MCF 10A (cell line): ENCODE results near the gene SNTB2. TPM values are rescaled to one million over a fixed set of nuclear protein-coding genes. Genes with fewer than 3 reads are reported as not detected.

Experiments
- BruUV-seq: library from RNA; stranded (reverse); fragments of 400-500 nt; replicated peaks from 2 replicates; lab custom pipeline; 2021; lab: Mats Ljungman, UMichigan
- CTCF ChIA-PET: fragments of 300-600 bp; sonication (Branson Sonifier 250); formaldehyde crosslinking; extraction: SDS; loops from one replicate; lab custom pipeline; 2021; ENCODE audit warnings: antibody characterized with exemption, inconsistent platforms; lab: Yijun Ruan, JAX
- POLR2A ChIA-PET: fragments of 300-600, 350-650 bp; sonication (Branson Sonifier 250); formaldehyde crosslinking; extraction: SDS; loops from one replicate; lab custom pipeline; 2020; ENCODE audit warnings: antibody characterized with exemption, inconsistent platforms; lab: Yijun Ruan, JAX
- DNase-seq: peaks from one replicate; pipeline ENCODE4 v3.0.0-alpha.2; 2018; ENCODE audit not compliant: unreplicated experiment
- H3K27ac Mint-ChIP-seq: one replicate; pipeline ENCODE4 v1.8.0; 2022; ENCODE audit warnings: mild to moderate bottlenecking, low read depth, mixed read lengths; ENCODE audit not compliant: unreplicated experiment
- H3K27me3 Mint-ChIP-seq: one replicate; pipeline ENCODE4 v1.8.0; 2022; ENCODE audit warnings: mixed read lengths; ENCODE audit not compliant: insufficient read depth, unreplicated experiment
- H3K36me3 Mint-ChIP-seq: one replicate; pipeline ENCODE4 v1.8.0; 2022; ENCODE audit warnings: mild to moderate bottlenecking, moderate library complexity, mixed read lengths; ENCODE audit not compliant: insufficient read depth, unreplicated experiment
- H3K4me1 Mint-ChIP-seq: one replicate; pipeline ENCODE4 v1.8.0; 2022; ENCODE audit warnings: mixed read lengths; ENCODE audit not compliant: insufficient read depth, unreplicated experiment
- H3K4me3 Mint-ChIP-seq: one replicate; pipeline ENCODE4 v1.8.0; 2022; ENCODE audit warnings: mild to moderate bottlenecking, moderate library complexity, mixed read lengths; ENCODE audit not compliant: unreplicated experiment
- H3K9me3 Mint-ChIP-seq: one replicate; pipeline ENCODE4 v1.8.0; 2022; ENCODE audit warnings: mixed read lengths; ENCODE audit not compliant: unreplicated experiment
- intact Hi-C: fragments of 100-400 bp; cut with micrococcal nuclease; formaldehyde crosslinking; loops from 2 replicates; pipeline ENCODE4 v1.14.1; 2022
- total RNA-seq: library from RNA; stranded (reverse); gene quantifications from 2 replicates; pipeline ENCODE4 v1.2.3, GENCODE V29; 2022
- TF ChIP-seq, protein P1 (sequence below): fragments of 200-600 bp; IDR thresholded peaks from one replicate; pipeline ENCODE4 v1.8.0; 2022; ENCODE audit warnings: antibody characterized with exemption, mild to moderate bottlenecking; ENCODE audit not compliant: unreplicated experiment

SNTB2 gene
- total RNA-seq, 1 experiment from 2014 or later: 20.2 TPM

DNA sequence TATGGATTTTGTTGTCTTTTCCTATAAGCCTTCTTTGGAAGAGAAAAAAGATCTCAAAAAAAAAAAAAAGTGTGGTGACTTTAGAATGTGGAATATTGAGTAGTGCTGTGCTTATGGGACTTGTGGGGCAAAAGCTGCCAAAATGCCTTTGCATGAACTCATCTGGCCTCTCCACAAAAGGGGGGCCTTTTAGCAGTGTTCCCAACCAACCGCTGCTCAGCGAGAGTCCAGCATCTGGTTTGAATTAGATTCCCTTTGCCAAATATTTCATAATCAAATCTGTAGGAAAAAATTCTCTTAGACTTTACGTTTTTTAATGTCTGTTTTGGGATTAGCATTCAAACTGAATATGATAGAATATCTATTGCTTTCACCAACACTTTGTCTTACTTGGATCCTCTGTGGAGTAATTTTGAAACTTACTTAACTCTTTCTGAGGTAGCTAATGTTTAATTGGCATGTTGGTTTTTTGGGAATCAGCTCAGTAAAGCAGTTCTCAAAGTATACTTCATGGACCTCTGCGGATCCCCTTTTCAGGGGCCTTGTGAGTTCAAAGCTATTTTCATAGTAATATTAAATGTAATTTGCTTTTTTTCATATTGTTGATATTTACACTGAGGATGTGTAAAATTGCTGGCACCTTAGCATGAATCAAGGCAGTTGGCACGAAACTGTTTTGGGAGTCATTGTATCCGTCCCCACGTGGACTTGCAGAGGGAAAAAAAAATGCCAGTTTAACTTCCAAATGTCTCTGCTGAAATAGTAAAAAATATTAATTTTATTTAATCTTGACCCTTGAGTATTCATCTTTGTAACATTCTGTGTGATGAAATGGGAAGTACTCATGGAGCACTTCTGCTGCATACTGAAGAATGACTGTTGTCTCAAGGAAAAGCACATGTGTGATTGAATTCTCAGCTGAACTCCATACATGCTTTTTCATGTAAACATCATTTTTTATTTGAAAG lies 89.5 kb downstream of the SNTB2 start:
- TF ChIP-seq, protein P1, sequence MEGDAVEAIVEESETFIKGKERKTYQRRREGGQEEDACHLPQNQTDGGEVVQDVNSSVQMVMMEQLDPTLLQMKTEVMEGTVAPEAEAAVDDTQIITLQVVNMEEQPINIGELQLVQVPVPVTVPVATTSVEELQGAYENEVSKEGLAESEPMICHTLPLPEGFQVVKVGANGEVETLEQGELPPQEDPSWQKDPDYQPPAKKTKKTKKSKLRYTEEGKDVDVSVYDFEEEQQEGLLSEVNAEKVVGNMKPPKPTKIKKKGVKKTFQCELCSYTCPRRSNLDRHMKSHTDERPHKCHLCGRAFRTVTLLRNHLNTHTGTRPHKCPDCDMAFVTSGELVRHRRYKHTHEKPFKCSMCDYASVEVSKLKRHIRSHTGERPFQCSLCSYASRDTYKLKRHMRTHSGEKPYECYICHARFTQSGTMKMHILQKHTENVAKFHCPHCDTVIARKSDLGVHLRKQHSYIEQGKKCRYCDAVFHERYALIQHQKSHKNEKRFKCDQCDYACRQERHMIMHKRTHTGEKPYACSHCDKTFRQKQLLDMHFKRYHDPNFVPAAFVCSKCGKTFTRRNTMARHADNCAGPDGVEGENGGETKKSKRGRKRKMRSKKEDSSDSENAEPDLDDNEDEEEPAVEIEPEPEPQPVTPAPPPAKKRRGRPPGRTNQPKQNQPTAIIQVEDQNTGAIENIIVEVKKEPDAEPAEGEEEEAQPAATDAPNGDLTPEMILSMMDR: no peak
- no TSS peak for BruUV-seq
- intact Hi-C loops: no loop called here
- H3K4me1 Mint-ChIP-seq: no peaks in the 10 kb centered on the region
- H3K9me3 Mint-ChIP-seq: no peaks in the 10 kb centered on the region
- peaks cover 6% of the 10 kb centered on the region for H3K36me3 Mint-ChIP-seq
- H3K4me3 Mint-ChIP-seq: no peak overlapping the region
- peak; percentile 41 for DNase-seq
- ChIA-PET CTCF (interaction anchor here (0.7 to 2.0 kb wide), 5 partner anchors 11 to 909 kb away, joined by 3 to 9 read pairs (median 3); no protein-coding TSS in a partner anchor), POLR2A (interaction anchor here (0.6 to 0.8 kb wide), 5 partner anchors 9 to 88 kb away, joined by 3 to 4 read pairs (median 3); no protein-coding TSS in a partner anchor)
- no peak overlapping the region for H3K27ac Mint-ChIP-seq
- no peaks in the 10 kb centered on the region for H3K27me3 Mint-ChIP-seq

DNA sequence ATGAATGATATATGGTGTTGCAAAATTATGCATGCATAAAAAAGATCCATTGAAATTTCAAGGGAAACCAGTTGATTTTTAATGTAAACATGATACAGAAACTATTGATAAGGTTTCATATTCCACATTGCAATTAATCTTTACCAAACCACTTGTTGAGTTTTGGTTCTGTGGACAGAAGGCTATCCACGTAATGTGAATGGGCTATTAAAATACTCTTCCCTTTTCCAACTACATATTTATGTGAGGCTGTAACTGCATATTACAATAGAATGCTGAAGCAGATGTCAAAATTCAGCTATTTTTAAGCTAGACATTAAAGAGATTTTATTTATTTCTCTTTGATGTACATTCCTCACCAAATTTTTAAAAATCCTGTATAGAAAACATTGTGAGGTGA lies 90.4 kb downstream of the SNTB2 start:
- POLR2A ChIA-PET: interaction anchor here (0.6 to 0.7 kb wide), 2 partner anchors 48 to 57 kb away, joined by 3 read pairs; no protein-coding TSS in a partner anchor
- intact Hi-C loops: no loop called here

DNA sequence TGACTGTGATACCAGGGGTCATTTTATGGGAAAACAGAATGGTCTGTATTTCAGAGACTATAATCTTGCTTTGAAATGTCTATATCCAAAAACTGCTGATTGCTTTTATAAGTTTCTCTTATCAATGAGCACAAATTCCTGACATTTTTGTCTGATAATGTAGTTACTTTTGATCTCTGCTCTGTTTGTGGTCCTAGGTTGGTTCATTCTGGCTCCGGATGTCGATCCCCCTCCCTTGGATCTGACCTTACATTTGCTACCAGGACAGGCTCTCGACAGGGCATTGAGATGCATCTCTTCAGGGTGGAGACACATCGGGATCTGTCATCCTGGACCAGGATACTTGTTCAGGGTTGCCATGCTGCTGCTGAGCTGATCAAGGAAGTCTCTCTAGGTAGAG lies 96.9 kb downstream of the SNTB2 start:
- no peak overlapping the region for H3K27ac Mint-ChIP-seq
- no peak for DNase-seq
- POLR2A ChIA-PET: no interaction called here
- peaks cover 8% of the 10 kb centered on the region for H3K36me3 Mint-ChIP-seq
- intact Hi-C loops: no loop called here
- TF ChIP-seq, protein P1: no peak
- H3K27me3 Mint-ChIP-seq: no peaks in the 10 kb centered on the region
- H3K4me3 Mint-ChIP-seq: no peak overlapping the region
- BruUV-seq: no TSS peak
- H3K4me1 Mint-ChIP-seq: no peaks in the 10 kb centered on the region
- CTCF ChIA-PET: interaction anchor here (0.5 to 3.0 kb wide), 5 partner anchors 16 to 135 kb away, joined by 3 to 54 read pairs (median 4); no protein-coding TSS in a partner anchor
- no peaks in the 10 kb centered on the region for H3K9me3 Mint-ChIP-seq

More for the DNA sequence above, 90.4 kb downstream of the SNTB2 start:
- Mint-ChIP-seq H3K36me3 (peaks cover 6% of the 10 kb centered on the region), H3K27ac (no peak overlapping the region), H3K4me1 (no peaks in the 10 kb centered on the region), H3K9me3 (no peaks in the 10 kb centered on the region), H3K4me3 (no peak overlapping the region), H3K27me3 (no peaks in the 10 kb centered on the region)
- DNase-seq: no peak
- CTCF ChIA-PET: interaction anchor here (0.6 to 2.0 kb wide), 3 partner anchors 127 to 132 kb away, joined by 3 to 9 read pairs (median 3); no protein-coding TSS in a partner anchor
- no TSS peak for BruUV-seq
- TF ChIP-seq, protein P1: no peak

DNA sequence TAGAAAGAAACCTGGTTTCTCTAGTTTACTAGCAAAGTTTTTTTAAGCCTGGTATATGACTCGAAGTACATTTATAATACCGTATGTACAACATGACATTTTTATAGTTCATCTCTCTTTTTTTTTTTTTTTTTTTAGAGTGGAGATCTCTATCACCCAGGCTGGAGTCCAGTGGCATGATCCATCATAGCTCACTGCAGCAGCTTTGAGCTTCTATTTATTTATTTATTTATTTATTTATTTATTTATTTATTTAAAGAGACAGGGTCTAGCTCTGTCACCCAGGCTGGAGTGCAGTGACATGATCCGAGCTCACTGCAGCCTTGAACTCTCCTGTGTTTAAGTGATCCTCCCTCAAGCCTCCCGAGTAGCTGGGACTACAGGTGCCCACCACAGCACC lies 98.3 kb downstream of the SNTB2 start:
- Mint-ChIP-seq H3K9me3 (no peaks in the 10 kb centered on the region), H3K27ac (no peak overlapping the region), H3K4me1 (no peaks in the 10 kb centered on the region), H3K27me3 (no peaks in the 10 kb centered on the region), H3K4me3 (no peak overlapping the region), H3K36me3 (peaks cover 8% of the 10 kb centered on the region)
- no peak for DNase-seq
- intact Hi-C loops: no loop called here
- CTCF ChIA-PET: interaction anchor here (0.5 to 3.0 kb wide), 15 partner anchors 11 to 756 kb away, joined by 3 to 54 read pairs (median 4); partner anchors contain the start of genes CHTF8, SNTB2 and UTP4
- TF ChIP-seq, protein P1: no peak
- POLR2A ChIA-PET: interaction anchor here (0.6 to 1.5 kb wide), 5 partner anchors 9 to 641 kb away, joined by 3 to 6 read pairs (median 3); partner anchors contain the start of gene SNTB2
- BruUV-seq: no TSS peak
